ENCODE results near the gene PRPF8.
"Not testable (repeated sequence)": the region's sequence is repeated elsewhere in the genome, so short reads cannot be mapped to it uniquely, and the experiment has no call there.

PRPF8 gene

DNA sequence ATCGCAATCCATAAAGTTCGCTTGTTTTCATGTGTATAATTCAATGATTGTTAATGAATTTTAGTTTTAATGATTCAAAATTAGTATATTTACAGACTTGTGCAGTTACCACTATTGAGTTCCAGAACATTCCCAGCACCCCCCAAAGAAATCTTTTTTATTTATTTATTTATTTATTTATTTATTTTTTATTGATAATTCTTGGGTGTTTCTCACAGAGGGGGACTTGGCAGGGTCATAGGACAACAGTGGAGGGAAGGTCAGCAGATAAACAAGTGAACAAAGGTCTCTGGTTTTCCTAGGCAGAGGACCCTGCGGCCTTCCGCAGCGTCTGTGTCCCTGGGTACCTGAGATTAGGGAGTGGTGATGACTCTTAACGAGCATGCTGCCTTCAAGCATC, 3.7 kb upstream of the PRPF8 start:
- DNase-seq, result not testable (repeated sequence)

GRCh38 chr17:1686086-1686485, 1.4 kb upstream of the PRPF8 start:
- no peak for DNase-seq

GRCh38 chr17:1683459-1683858, 1.2 kb downstream of the PRPF8 start:
- DNase-seq, result no peak

DNA sequence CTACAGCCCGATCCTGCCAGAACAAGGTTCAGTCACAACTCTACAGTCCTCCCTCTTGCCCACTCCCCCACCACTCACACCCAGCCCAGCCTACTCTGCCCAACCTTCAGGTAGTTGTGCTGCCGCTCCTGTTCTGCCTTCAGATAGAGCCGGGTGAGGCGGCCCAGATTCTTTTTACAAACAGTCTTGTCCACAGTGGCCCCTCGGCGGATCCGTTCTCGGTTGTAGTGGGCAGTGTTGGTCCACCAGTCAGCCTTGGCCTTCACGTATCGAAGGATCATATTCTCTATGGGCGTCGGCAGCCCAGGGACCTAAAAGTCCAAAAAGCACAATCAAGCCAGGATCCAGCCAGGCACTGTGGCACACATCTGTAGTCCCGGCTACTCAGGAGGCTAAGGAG, 8.3 kb downstream of the PRPF8 start:
- no peak for DNase-seq

DNA sequence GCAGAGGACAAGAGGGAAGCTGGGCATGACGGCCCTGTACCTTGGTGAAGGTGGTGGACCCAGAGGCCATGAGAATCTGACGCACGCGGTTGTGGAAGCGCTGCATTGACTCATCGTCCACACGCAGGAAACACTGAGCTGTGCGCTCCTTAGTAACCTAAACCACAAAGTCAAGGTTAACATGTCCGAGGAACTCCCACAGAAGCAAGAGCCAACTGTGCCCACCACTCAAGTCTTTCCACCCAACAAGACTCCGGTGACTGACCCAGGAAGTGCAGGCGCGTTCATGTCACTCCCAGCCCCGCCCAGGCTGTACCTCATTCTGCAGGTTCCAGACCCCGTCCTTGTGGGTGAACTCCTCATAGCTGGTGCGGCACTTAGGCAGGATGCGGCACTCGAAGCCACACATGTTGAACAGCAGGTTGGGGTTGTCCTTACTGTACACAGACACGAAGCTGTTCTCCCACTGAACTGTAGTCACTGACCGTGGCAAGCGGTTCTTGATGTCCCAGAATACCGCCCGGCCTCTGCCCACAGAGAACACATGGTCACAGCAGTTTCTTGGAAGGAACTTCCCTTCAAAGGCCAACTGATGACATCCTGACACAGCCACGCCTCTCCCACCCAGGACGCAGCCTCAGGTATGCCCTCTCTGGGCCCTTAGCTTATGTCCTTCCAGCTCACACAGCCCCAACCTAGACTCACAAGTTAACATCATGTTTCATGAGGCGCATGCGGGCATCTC, 11.5 kb downstream of the PRPF8 start:
- DNase-seq, result no peak

DNA sequence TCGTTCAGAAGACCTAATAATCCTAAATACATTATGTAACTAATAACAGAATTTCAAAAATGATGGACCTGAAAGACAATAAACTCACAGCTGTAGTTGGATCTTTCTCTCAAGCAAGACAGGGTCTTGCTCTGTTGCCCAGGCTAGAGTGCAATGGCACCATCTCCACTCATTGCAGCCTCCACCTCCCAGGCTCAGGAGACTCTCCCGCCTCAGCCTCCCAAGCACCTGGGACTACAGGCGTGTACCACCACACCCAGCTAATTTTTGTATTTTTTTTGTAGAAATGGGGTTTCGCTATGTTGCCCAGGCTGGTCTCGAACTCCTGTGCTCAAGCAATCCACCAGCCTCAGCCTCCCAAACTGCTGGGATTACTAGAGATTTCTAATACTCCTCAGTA, 20.7 kb downstream of the PRPF8 start:
- not testable (repeated sequence) for DNase-seq

GRCh38 chr17:1661045-1661444, 23.6 kb downstream of the PRPF8 start:
- DNase-seq, result no peak

- DNase-seq, result no peak
Observed at GRCh38 chr17:1658100-1658499, 26.6 kb downstream of the PRPF8 start.

DNA sequence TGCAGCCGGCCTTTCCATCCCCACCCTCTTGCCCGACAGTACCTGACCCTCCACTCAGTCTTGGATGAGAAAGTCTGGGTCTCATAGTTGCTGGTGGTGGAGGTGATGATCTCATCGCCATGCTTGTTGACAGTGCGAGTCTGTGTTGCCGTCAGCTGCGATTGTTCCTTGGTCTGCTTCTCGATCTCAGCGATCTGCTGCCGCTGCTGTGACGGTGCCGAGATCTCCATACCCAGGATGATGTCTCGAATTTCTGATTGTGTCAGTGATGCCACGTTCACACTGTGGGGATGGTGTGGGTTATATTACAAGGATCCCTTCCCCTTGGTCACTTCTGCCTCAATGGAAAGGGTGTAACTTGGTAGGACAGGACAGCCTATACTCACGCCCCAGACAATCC, 30.9 kb downstream of the PRPF8 start:
- DNase-seq, result no peak

DNA sequence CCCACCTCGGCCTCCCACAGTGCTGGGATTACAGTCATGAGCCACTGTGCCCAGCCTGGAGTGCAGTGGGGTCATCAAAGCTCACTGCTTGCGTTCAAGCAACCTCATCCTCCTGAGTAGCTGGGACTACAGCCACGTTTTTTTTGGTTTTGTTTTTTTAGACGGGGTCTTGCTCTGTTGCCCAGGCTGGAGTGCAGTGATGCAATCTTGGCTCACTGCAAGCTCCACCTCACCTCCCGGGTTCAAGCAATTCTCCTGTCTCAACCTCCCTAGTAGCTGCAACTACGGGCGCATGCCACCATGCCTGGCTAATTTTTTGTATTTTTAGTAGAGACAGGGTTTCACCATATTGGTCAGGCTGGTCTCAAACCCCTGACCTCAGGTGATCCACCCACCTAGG, 31.9 kb downstream of the PRPF8 start:
- not testable (repeated sequence) for DNase-seq

GRCh38 chr17:1651559-1651844, 33.2 kb downstream of the PRPF8 start:
- no peak for DNase-seq

DNA sequence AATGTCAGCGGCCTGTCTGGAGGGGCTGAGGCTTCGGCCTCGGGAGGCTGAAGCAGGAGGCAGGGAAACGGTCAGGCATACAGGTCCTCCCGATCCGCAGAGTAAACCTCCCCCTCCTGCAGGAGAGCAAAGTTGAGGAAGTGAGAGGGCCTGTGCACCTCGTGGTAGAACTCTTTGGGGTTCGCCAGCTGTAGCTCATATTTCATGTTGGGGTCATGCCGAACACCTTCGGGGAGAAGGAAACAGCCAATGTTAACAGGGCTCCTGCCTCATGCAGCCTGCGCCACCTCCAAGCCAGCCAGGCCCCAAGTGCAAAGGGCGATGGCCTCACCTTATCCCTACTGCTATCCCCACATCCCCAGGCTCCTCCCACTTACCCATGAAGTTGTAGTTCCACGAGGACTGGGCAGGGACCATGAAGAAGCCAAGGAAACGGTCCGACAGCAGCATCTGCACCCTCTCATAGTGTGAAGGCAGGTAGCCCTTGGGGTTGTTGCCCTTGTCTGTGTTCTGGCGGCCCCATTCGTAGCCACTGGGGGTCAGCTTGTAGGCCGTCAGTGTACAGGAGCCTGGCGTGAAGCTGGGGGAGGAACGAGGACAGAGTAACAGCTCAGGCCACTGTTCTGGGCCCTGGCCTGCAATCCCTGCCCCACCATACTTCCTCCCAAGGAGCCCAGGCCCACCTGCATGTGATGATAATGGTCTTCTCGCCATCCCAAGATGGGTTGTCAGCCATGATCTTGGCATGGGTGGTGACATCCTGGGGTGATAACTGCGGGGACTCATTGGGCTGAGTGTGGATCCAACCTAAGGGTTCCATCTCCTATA, 33.7 kb downstream of the PRPF8 start:
- no peak for DNase-seq

GRCh38 chr17:1649844-1650501, 34.7 kb downstream of the PRPF8 start, which contains the start of gene RILP:
TSS of gene RILP (minus strand) at chr17:1649866. CDS start at chr17:1649804, 62 bp downstream.
- no peak for DNase-seq

GRCh38 chr17:1648963-1649843, 35.5 kb downstream of the PRPF8 start:
- DNase-seq, result no peak

DNA sequence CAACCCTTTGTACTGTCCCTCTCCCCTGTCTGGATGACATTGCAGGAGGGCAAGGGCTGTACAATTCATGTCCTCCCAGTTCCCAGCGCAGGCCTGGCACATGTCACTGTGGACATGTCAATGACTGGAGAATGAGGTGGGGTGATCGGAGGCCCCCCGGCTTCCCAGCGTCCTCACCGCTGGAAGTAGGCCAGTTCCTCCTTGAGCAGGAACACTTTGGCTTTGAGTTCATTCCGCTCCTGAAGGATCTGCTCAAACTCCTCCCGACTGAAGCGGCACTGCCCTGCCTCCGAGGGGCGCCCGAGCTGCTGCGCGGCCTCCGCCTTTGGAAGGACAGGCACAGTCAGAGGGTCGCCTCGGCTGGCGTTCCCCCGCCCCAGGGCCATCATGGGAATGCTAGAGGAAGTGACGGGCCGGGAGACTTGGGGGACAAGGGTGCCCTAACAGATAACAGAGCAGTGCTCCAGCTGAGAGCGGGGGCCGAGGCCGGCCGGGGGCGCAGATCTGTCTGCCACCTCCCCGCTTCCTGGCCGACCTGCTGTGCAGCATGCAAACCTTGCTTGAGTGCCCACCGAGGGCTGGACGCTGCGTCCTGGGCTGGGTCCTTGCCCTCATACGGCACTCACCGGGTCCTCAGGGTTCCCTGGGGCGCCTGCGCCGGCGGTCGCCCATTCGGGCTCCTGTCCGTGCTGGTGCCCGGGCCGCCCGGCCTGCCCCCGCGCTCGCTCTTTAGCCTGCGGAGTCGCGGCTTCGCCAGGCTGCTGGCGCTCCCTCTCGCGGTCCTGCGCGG, 36.3 kb downstream of the PRPF8 start:
- no peak for DNase-seq

GRCh38 chr17:1647802-1648171, 36.9 kb downstream of the PRPF8 start:
- DNase-seq, result no peak

DNA sequence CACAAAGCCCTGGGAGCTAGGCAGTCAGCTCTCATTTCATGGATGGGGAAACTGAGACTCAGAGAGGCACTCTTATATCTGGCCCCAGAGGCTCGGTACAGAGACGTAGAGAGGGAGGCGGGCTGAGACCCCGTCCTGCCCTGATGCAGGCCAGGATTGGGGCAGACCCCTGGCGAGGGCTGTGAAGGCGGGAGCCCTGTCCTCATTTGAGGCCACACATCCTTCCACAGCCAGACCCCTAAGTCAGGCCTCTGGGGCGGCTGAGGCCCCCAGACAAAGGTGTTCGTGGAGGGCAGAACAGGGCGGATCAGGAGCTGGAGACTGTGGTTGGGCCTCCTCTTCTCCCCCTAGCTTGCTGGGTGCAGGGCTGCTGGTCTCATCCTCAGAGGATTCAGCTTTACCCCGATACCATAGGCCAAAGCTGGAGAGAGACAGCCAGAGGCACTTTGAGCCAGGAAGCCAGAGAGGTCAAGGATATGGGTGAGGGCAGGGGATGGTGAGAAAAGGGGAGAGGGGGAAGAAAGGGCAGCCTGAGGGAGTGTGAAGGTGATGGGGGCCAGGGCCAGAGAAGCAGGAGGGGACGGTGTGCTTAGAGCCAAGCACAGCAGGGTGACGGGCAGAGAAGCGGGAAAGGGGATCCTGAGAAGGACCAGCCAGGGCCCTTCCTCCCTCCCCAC, 38.3 kb downstream of the PRPF8 start:
- no peak for DNase-seq

DNA sequence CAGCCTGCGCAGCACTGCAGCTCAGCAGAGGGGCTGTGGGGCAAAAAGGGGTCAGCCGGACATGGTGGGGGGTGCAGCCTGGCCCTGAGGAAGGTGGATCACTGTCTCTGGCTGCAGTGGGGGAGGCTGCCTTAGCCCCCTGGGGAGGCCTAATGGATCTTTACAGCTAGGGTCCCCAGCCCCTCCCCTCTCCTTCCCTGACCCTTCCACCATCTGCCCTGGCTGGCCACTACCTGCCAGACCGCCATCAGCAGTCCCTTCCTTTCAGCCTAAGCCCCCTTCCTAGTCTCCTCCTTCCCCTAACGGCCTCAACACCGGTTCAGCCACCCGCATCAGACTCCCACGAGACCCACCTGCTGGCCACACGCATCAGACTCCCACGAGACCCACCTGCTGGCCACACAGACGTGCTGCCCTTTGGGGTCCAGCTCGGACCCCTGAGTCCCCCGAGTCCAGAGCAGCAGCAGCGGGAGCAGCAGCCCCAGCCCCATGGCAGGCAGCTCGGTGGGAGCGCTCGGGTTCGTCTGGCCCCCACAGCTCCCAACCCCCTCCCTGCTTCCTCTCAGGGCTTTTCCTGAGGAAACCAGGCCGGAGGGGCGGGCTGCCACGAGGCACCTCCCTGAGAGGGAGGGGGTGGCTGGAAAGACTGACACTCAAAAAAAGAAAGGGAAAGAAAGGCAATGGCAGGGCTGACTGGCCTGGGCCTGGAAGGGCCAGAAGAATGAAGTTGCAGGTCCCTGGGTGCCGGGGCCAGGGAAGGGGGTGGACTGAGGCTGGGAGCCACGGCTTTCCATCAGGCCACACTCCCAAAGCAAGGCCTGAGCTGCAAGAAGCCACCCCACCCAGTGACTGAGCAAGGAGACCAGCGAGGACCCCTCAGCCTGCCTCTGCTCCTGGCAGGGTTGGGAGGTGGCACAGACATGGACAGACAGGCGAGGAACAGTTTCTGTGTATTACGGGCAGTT, 39.2 kb downstream of the PRPF8 start, which contains the start of gene SCARF1:
TSS of gene SCARF1 (minus strand) at position 526 of the 965 bp plus-strand sequence. CDS start at position 491, 35 bp downstream.
- DNase-seq, result no peak

- DNase-seq, result no peak
Observed at GRCh38 chr17:1644493-1645206, 40.0 kb downstream of the PRPF8 start.
